ENCODE measurements around the gene TFPI.

The TFPI gene

DNA sequence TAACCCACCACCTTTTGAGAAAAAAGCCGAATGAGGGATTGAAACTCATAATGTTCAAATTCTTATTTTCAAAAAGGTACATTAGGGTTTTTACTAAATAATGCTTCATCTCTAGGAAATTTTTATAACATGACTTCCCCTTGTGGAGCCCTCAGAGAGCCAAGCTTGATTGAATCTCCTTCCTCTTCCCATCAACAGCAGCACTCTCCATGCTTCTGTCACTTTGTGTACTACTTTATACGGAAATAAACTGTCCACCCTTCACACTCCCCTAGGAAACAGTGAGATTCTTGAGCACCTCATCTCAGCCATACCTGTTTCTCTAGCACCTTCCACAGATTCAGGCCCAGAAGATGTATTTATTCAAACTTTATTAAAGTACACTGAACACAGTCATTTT lies 51.8 kb downstream of the TFPI start:
- no peak for DNase-seq

DNA sequence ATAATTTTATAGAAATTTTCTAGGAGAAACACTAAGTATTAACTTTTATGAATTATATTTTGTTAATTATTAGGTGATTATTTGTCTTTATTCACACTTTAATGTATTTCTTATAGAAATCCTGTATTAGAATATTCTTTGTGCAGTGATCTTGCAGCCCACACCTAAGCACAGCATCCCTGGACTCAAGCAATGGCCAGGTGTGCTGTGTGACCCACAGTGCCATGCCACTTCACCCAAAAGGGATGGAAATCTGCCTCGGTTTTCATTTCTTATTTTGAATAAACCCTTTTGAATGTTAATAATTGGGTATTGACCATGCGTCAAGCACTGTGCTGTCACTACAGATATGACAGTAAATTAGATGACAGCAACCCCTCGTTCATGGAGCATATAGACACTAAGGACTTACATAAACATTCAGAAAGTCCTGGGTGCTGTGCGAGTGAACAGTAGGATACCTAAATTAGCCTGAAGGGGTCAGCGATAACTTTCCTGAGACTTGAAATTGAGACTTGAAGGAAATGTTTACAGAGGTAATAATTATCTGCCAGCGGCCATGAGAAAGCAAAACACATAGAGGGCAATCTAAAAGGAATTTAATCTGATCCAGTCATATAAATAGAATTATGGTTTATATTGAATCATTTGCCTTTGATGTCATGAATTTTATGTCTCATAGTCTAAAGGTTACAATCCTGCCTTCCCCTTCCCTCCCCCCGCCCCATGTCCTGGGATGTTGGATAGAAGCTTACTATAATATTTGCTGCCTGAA lies 53.5 kb downstream of the TFPI start:
- no peak for DNase-seq

DNA sequence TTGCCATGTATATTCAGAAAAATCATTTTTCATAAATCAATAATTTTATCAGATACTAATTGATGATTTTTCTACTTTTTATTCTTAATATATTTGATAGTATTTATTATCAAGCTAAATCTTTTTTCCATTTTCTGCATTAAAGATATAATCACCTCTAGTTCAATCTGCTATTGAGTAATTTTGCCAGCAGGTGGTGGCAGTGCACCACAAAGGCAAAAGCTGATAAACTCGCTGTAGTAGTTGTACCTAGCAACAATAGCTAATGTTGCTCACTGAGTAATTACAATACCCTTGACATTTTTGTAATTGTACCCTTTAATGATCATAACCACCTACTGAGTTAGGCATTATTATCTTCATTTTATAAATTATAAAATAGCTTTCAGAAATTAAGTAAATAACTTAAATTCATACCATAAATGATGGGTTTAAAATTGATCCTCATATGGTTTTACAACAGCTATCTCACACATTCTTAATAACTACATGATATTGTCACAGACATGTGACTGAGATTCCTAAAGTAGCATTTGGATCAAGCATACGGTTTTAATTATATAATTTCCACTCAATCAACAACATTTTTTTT lies 54.2 kb downstream of the TFPI start:
- peak; percentile 5 to 33 for DNase-seq

DNA sequence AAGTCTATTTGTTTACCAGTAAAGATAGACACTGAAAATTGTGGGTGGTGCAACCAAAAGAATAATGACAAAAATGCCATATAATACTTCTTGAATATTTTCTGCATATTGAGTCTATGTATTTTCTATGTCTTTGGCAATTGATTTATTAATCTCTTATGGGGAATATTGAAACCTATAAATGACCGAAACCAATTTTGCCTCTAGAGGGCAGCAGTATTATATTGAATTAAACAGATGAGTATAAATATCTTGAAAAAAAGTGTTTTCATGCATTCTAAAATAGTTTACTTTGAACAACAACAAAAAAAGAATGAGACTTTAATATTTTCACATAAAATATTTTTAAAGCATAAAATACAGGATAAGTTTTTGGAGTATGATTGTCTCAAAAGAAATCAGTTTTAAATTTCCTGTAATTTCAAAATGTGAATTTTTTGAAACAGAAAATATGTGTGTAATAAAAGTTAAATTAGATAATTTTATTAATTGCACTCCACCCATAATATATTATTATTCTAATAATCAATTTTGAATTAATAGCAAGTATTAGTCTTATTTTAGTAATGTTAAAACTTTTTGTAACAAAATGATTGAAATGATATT lies 56.3 kb downstream of the TFPI start:
- no peak for DNase-seq

DNA sequence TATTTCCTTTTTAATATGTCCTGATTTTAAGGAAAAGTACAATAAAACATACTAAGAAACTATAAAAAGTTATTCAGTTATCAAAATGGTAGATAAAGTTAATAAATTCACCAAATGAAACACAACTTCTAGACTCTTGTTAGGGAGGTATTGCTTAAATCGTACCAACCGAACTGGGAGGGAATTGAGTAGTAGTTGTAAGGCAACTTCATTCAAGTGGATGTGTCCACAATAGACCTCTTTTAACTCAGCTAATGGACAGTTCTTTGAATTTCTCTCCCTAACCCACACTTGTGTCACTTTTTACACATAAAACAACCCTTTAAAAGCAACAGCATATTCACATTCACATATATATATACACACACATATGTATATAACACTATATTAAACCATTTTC lies 57.1 kb downstream of the TFPI start:
- no peak for DNase-seq

DNA sequence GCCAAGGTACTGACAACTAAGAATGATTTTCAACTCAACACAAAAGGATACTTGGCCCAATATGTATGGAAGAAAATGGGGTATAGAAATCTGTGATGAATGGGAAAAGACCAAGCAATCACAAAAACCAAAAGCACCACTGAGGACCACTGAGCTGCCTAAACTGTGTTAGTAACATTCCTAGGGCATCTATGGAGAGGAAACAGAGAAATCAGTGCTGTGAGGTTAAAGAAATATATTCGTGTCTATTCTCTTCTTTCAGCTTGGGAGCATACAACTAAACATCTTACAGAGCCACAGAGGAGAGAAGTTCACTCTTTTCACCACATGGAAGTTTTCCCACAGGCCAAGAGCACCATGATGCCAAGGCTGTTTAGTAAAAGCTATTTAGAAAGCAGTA lies 58.9 kb downstream of the TFPI start:
- DNase-seq = no peak

DNA sequence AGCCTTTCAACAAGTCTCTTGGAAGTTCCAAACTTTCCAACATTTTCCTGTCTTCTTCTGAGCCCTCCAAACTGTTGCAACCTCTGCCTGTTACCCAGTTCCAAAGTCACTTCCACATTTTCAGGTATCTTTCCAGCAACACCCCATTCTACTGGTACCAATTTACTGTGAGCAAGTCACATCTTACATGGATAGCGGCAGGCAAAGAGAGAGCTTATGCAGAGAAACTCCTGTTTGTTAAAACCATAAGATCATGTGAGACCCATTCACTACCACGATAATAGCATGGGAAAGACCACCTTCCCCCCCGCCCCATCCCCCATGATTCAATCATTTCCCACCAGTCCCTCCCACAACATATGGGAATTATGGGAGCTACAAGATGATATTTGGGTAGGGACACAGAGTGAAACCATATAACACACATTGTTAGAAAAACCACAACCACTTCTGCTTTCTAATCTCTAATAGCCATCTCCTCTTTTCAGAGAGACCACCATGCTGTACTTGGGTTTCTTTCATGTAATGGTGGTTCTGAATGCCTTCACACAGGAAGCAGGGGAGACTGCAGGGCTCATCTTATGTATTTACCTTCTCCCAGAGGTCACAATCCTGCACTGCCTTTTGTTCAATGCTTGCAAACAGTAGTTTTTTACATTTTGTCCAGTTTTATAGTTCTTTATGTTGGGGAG lies 60.2 kb downstream of the TFPI start:
- no peak for DNase-seq

DNA sequence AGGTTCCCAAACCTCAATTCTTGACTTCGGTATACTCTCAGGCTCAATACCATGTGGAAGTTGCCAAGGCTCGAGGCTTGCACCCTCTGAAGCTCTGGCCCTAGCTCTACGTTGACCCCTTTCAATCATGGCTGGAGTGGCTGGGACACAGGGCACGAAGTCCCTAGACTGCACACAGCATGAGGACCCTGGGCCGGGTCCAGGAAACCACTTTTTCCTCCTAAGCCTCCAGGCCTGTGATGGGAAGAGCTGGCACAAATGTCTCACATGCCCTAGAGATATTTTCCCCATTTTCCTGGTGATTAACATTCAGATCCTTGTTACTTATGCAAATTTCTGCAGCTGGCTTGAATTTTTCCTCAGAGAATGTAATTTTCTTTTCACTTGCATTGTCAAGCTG lies 61.1 kb downstream of the TFPI start:
- DNase-seq = no peak

DNA sequence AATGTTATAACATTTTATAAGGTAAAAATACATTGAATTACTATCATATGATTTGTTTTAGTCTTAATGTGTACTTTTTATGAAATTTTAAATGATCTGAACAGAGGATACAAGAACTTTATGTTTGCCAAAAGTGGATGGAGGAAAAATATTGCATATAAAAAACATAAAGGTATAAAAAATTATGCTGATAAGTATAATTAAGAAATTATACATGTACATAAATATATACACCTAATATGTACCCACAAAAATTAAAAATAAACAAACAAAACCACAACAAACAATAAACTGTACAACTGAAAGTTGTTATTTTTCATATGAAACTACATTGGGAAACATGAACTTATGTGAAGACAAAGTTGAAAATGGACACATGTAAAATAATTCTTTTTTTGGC lies 68.0 kb downstream of the TFPI start:
- DNase-seq = no peak

DNA sequence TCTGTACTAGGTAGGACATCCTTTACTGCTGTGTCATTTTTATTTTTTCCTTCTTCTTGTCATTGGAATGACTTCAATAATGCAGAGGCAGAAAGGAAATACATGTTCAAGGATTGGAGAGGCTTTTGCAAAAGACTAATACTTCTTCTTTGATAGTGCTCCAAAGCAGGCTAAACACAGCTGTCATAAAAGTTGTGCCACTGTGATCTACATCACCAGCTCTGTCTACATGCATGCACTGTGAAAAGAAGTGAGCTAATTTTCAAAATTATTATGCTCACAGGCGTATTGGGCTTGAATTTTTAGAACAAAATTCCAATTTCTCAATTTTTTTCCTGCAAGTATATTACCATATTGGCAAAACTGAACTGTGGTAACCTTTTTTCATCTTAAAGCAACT lies 68.7 kb downstream of the TFPI start:
- DNase-seq = no peak

DNA sequence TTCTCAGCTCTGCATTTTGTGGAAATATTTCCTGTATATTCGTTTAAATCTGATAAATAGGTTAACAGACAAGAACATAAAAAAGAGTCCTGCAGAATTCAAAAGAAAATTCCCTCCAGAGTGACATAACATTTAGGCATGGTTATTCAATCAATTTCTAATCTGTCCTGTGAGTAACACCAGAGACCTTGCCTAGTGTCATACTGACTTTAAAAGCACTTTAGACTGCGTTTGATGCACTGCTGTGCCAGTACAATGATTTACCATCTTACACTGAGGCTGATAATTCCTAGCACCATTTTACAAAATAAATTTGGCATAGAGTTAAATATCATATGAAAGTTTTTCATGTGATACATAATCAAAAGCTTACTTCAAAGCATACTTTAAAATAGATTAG lies 70.7 kb downstream of the TFPI start:
- no peak for DNase-seq

DNA sequence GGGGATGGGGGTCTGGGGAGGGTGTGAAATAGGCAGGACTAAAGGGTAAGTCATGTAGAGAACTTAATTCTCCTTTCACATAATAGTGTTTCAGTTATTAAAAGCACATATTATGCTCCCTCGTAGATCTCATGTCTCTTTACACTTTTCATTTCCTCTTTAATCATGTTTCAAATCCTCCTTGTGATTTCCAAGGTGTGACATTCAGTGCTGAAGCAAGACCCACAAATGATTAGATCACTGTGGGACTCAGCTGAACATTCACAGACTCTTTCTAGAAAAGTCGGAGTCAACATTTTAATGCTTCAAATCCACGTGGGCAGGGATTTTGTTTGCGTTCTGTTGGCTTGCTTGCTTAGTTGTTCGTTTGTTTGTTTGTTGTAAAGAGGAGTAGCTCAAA lies 71.4 kb downstream of the TFPI start:
- no peak for DNase-seq

DNA sequence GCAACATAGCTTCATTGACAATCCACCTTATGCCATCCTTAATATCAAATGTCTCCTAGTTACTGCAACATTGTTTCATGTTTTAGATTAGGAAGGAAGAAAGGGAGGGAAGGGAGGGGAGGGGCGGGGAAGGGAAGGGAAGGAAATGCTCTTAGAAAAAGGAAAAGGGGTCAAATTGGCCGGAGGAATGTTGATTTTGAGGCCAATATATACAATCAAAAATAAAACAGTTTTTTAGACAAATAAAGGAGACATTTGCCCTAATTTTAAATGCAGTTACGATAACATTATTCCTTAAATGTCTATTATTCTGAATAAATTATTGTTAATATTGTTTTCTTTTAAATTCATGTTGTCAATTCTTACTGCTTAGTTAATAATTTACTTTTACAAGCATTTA lies 72.7 kb downstream of the TFPI start:
- DNase-seq = no peak

DNA sequence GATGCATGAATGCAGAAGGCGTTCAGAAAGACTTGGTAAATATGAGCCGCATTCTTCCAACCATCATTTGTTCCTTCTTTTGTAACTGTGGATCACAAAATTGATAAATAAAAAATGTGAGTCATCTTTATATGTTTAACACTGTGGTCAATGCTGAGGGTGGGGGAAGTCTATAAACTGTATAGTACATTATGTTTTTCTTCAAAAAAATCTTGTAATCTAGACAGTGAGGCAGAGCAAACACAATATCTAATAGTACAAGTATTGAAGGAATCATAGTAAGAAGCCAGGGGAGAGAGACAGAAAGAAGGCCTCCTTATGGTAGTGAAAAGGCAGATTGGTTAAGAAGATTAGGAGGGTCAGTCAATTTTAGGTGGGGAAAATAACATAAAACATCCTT lies 75.5 kb downstream of the TFPI start:
- DNase-seq = no peak

DNA sequence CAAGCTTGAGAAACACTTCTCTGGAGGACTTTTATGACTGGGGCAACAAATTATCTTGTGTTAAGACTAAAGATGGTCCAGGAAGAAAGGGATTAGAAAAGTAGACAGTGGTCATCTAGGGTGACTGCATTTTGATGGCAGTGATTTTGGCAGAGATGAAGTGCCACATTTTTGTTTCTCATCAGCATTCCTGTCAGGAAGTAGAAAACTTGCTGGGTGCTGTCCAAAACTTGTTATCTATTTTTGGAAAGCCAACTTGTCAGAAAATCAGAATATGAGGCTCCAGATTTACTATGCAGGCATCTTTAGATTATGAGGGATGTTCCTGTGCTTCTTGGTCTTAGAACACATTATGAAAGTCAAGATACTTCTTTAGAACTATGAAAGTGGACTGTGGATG lies 77.2 kb downstream of the TFPI start:
- DNase-seq = no peak

DNA sequence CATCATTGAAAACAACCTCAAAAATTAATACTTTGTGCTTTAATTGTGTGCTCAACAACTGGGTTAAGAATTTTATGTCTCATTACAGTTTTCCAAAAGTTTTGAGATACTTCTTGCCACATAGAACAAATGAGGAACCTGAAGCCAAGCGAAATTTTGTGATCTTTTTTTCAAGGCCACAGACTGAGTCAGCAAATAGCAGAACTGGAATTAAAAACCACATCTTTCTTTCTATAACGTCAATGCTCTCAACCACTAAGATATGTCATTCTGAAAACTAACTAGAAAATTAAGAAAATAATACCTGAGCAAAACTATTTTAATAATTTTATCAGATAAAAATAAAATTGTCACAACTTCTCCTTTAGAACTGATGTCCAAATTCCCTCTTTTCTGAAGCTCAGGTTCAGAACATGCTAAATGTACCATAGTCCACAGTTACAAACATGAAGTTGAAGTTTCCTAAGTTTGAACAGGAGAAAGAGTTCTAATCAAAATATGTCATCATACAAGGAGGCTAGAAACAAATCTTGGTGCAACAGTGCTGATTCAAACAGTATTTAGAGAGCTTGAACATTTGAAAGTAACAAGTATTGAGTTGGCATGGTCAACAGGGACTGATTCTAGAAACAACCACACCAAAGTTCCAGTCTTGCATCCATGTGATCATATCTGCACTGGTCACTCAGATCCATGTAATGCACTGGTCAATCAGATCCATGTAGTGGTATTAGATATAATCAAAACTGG lies 78.6 kb downstream of the TFPI start:
- DNase-seq = no peak

DNA sequence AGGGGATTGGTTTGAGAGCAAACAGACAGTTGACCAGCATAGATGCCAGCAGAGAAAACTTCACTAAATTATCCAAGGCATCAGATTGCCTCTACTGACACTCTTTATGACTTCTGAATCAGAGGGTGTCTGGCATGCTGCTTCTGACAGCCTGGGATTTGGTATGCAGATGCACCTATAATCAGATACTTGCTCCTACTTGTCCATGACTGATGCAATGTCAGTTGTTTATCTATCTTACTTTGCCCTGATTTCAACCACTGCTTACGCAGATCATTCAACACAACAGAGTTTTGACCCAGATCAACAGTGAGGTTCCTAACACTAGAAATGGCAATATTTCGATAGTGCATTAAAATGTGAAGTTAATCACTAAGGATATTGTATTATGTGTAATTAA lies 83.5 kb downstream of the TFPI start:
- DNase-seq = no peak

DNA sequence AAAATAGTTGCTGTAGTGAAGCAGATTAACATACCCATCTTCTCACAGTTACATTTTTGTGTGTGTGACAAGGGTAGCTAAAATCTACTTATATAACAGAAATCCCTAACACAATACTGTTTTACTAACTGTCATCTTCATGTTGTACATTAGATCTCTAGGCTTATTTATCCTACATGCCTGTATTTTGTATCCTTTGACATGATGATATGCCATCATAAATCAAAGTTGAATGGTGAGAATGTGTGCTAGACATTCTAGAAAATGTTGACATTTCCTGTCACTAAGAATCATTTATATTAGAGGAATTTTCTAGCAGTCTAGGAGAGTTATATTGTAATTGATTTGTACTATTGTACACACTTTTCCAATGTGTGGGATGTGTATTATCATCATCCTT lies 84.7 kb downstream of the TFPI start:
- no peak for DNase-seq

DNA sequence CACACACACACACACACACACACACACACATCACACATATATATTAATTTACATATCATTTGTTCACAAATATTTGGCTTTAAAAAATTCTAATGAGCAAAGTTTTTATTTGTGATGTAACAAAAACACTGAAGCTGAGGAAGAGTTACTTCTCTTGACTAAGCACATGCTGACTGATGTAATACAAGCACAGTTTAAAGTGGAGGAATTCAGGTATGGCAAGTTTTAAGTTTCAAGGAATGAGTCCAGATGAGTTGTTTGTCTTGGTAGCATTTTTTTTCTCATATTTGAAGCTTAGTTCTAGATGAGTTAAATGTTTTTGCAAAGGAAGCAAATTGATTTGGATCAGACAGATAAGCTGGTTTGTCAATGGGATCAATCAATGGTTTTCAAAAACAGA lies 86.0 kb downstream of the TFPI start:
- DNase-seq = no peak

DNA sequence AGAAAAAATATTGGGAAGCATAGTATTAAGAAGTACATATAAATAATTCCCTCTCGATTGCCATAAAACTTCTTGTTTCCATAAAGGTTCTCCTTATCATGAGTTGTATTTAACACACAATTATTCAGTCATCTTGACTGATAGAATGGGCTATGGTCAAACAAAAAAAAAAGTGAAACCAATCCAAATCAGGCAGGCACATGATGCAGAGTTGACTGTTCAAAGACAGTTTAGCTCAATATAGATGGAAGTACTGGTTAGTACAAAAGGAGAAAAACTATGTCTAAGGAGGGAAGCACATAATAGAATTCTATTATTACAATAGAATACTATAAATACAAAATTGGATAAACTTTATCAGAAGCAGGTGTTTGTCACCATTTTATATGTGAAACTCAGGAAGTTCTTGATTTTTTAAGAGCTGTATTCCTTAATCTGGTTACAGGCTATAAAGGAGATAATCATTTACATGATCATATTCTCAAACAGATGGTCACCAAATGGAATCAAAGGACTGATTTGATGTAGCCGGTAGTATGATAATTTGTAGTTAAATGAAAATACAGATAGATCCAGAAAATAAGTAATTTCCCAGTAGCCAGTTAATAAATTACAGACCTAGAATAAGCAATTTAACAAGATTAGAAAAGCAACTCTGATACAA lies 88.0 kb downstream of the TFPI start:
- DNase-seq = no peak

DNA sequence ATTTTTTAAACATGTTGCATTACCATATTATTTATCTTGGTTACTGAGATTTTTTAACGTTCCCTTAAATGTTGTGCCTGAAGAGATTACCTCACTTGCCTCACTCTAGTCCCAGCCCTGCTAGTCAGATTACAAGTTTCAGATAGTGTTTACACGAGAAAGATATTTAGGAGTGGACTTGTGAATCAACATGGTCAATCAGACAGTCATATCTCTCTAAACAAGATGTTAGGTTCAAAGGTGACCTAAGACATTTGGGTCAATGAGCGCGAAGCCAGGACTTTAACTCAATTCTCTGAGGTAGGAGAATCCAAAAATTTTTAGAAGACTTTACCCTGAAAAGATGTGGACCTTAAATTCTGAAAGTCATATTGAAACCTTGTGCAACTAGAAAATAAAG lies 91.4 kb downstream of the TFPI start:
- no peak for DNase-seq
